Stimulated activated memory B cell treated with anti-CD40 and anti-IgM and Interleukin-4, amounts not matched to agents 10 μg/mL and 1 μg/mL and 100 μg/mL, for 72 hours (primary cell): ENCODE results near the gene MBOAT7.
"Not testable (repeated sequence)": the region's sequence is repeated elsewhere in the genome, so short reads cannot be mapped to it uniquely, and the experiment has no call there.

Experiments
- ATAC-seq: fragments of 150-1000 bp; cut with Tn5 transposase; 2 replicates; pipeline ENCODE4 v1.10.0; 2021
- H3K27ac Mint-ChIP-seq: one replicate; pipeline ENCODE4 v1.8.0; 2022; ENCODE audit warnings: mild to moderate bottlenecking, mixed read lengths
- H3K27me3 Mint-ChIP-seq: one replicate; pipeline ENCODE4 v1.8.0; 2022; ENCODE audit warnings: mixed read lengths
- H3K36me3 Mint-ChIP-seq: one replicate; pipeline ENCODE4 v1.8.0; 2022; ENCODE audit warnings: mixed read lengths
- H3K4me1 Mint-ChIP-seq: one replicate; pipeline ENCODE4 v1.8.0; 2022; ENCODE audit warnings: mixed read lengths
- H3K4me3 Mint-ChIP-seq: one replicate; pipeline ENCODE4 v1.8.0; 2022; ENCODE audit warnings: mild to moderate bottlenecking, moderate library complexity, mixed read lengths
- H3K9me3 Mint-ChIP-seq: one replicate; pipeline ENCODE4 v1.8.0; 2022; ENCODE audit warnings: mixed read lengths

Gene MBOAT7

GRCh38 chr19:54216869-54217268 is 27.5 kb upstream of the MBOAT7 start:
- Mint-ChIP-seq H3K36me3 (peaks cover 28% of the 10 kb centered on the region), H3K27ac (no peak overlapping the region), H3K4me3 (no peak overlapping the region), H3K27me3 (peaks cover 8% of the 10 kb centered on the region), H3K9me3 (no peaks in the 10 kb centered on the region), H3K4me1 (no peaks in the 10 kb centered on the region)
- no peak for ATAC-seq

GRCh38 chr19:54214734-54215133 is 25.4 kb upstream of the MBOAT7 start:
- H3K27me3 Mint-ChIP-seq, H3K27ac Mint-ChIP-seq, ATAC-seq, H3K4me3 Mint-ChIP-seq, H3K9me3 Mint-ChIP-seq: not testable (repeated sequence)
- H3K4me1 Mint-ChIP-seq = peaks cover 17% of the 10 kb centered on the region
- H3K36me3 Mint-ChIP-seq = peaks cover 43% of the 10 kb centered on the region

- not testable (repeated sequence) for H3K4me3 Mint-ChIP-seq, H3K9me3 Mint-ChIP-seq, ATAC-seq, H3K27me3 Mint-ChIP-seq, H3K27ac Mint-ChIP-seq
- peaks cover 22% of the 10 kb centered on the region for H3K4me1 Mint-ChIP-seq
- peaks cover 45% of the 10 kb centered on the region for H3K36me3 Mint-ChIP-seq
These were observed 24.8 kb upstream of the MBOAT7 start for GRCh38 chr19:54214217-54214616.

- peaks cover 54% of the 10 kb centered on the region for H3K36me3 Mint-ChIP-seq
- ATAC-seq = no peak
These were observed 21.9 kb upstream of the MBOAT7 start for GRCh38 chr19:54211235-54211634.

GRCh38 chr19:54209811-54210494 is 20.6 kb upstream of the MBOAT7 start:
- Mint-ChIP-seq H3K4me1 (peaks cover 64% of the 10 kb centered on the region), H3K36me3 (peaks cover 62% of the 10 kb centered on the region), H3K27me3 (no peaks in the 10 kb centered on the region), H3K4me3 (no peak overlapping the region), H3K27ac (peak overlapping the region; percentile 79), H3K9me3 (no peaks in the 10 kb centered on the region)
- ATAC-seq = no peak

More at GRCh38 chr19:54211235-54211634, 21.9 kb upstream of the MBOAT7 start:
- Mint-ChIP-seq H3K27ac (peak overlapping the region; percentile 79), H3K4me1 (peaks cover 52% of the 10 kb centered on the region), H3K4me3 (peak overlapping the region; percentile 3), H3K9me3 (no peaks in the 10 kb centered on the region), H3K27me3 (no peaks in the 10 kb centered on the region)

- no peak overlapping the region for H3K4me3 Mint-ChIP-seq
These were observed 19.9 kb upstream of the MBOAT7 start for GRCh38 chr19:54209058-54209810.

GRCh38 chr19:54208784-54209057 is 19.3 kb upstream of the MBOAT7 start:
- peaks cover 74% of the 10 kb centered on the region for H3K36me3 Mint-ChIP-seq
- peak overlapping the region; percentile 83 for H3K27ac Mint-ChIP-seq
- H3K4me3 Mint-ChIP-seq = peak overlapping the region; percentile 53
- ATAC-seq = no peak
- H3K27me3 Mint-ChIP-seq = no peaks in the 10 kb centered on the region
- H3K9me3 Mint-ChIP-seq = no peaks in the 10 kb centered on the region
- peaks cover 76% of the 10 kb centered on the region for H3K4me1 Mint-ChIP-seq

More at GRCh38 chr19:54209058-54209810, 19.9 kb upstream of the MBOAT7 start:
- no peaks in the 10 kb centered on the region for H3K9me3 Mint-ChIP-seq
- peaks cover 71% of the 10 kb centered on the region for H3K4me1 Mint-ChIP-seq
- peak overlapping the region; percentile 83 for H3K27ac Mint-ChIP-seq
- ATAC-seq = peak; percentile 2
- H3K27me3 Mint-ChIP-seq = no peaks in the 10 kb centered on the region
- peaks cover 69% of the 10 kb centered on the region for H3K36me3 Mint-ChIP-seq

GRCh38 chr19:54207983-54208783 is 18.8 kb upstream of the MBOAT7 start:
- Mint-ChIP-seq H3K4me1 (peaks cover 82% of the 10 kb centered on the region), H3K27me3 (no peaks in the 10 kb centered on the region), H3K36me3 (peaks cover 76% of the 10 kb centered on the region), H3K27ac (peak overlapping the region; percentile 83), H3K4me3 (peak overlapping the region; percentile 53), H3K9me3 (no peaks in the 10 kb centered on the region)
- peak; percentile 84 for ATAC-seq

- Mint-ChIP-seq H3K9me3 (no peaks in the 10 kb centered on the region), H3K27me3 (no peaks in the 10 kb centered on the region), H3K27ac (peak overlapping the region; percentile 83), H3K4me1 (peaks cover 87% of the 10 kb centered on the region), H3K4me3 (peak overlapping the region; percentile 53), H3K36me3 (peaks cover 76% of the 10 kb centered on the region)
- ATAC-seq = no peak
These were observed 18.2 kb upstream of the MBOAT7 start for GRCh38 chr19:54207676-54207982.

GRCh38 chr19:54207193-54207592 is 17.8 kb upstream of the MBOAT7 start:
- peaks cover 92% of the 10 kb centered on the region for H3K4me1 Mint-ChIP-seq
- peak overlapping the region; percentile 53 for H3K4me3 Mint-ChIP-seq
- not testable (repeated sequence) for H3K27me3 Mint-ChIP-seq, ATAC-seq, H3K9me3 Mint-ChIP-seq
- H3K27ac Mint-ChIP-seq = peak overlapping the region; percentile 83
- peaks cover 78% of the 10 kb centered on the region for H3K36me3 Mint-ChIP-seq

GRCh38 chr19:54206831-54207177 is 17.4 kb upstream of the MBOAT7 start:
- Mint-ChIP-seq H3K27ac (peak overlapping the region; percentile 83), H3K4me3 (peak overlapping the region; percentile 53), H3K36me3 (peaks cover 82% of the 10 kb centered on the region)

GRCh38 chr19:54206030-54206830 is 16.9 kb upstream of the MBOAT7 start:
- H3K9me3 Mint-ChIP-seq = no peaks in the 10 kb centered on the region
- ATAC-seq = no peak
- peaks cover 98% of the 10 kb centered on the region for H3K4me1 Mint-ChIP-seq
- peak overlapping the region; percentile 53 for H3K4me3 Mint-ChIP-seq
- peak overlapping the region; percentile 83 for H3K27ac Mint-ChIP-seq
- no peaks in the 10 kb centered on the region for H3K27me3 Mint-ChIP-seq
- H3K36me3 Mint-ChIP-seq = peaks cover 85% of the 10 kb centered on the region

More at GRCh38 chr19:54206831-54207177, 17.4 kb upstream of the MBOAT7 start:
- no peak for ATAC-seq
- Mint-ChIP-seq H3K27me3 (no peaks in the 10 kb centered on the region), H3K9me3 (no peaks in the 10 kb centered on the region), H3K4me1 (peaks cover 96% of the 10 kb centered on the region)

- Mint-ChIP-seq H3K27ac (peak overlapping the region; percentile 60), H3K9me3 (no peaks in the 10 kb centered on the region), H3K4me1 (peaks cover 84% of the 10 kb centered on the region), H3K36me3 (peaks cover 81% of the 10 kb centered on the region), H3K27me3 (no peaks in the 10 kb centered on the region), H3K4me3 (peak overlapping the region; percentile 58)
- ATAC-seq = no peak
These were observed 15.5 kb upstream of the MBOAT7 start for GRCh38 chr19:54204767-54205468.

GRCh38 chr19:54203151-54203611 is 13.8 kb upstream of the MBOAT7 start:
- no peaks in the 10 kb centered on the region for H3K9me3 Mint-ChIP-seq
- peaks cover 73% of the 10 kb centered on the region for H3K4me1 Mint-ChIP-seq
- H3K27ac Mint-ChIP-seq = peak overlapping the region; percentile 60
- no peak for ATAC-seq
- H3K27me3 Mint-ChIP-seq = no peaks in the 10 kb centered on the region
- peaks cover 72% of the 10 kb centered on the region for H3K36me3 Mint-ChIP-seq
- peak overlapping the region; percentile 97 for H3K4me3 Mint-ChIP-seq
